ENCODE data around the gene SYCE3.

SYCE3 gene

GRCh38 chr22:50600967-50601668 lies 38.4 kb upstream of the SYCE3 start:
- Histone ChIP-seq H3K4me1 (ENCODE audit: control insufficient read depth, insufficient read depth, low read length) (0 out of 2 replicates have a peak, but pooled peaks cover 4% of the 10 kb centered on the region), H3K4me3 (ENCODE audit: low read length) (peak overlapping the region; percentile 12; the same call in 1 of the 2 replicates), H3K36me3 (ENCODE audit: control insufficient read depth, insufficient read depth, low read length) (no peaks in the 10 kb centered on the region), H3K27ac (ENCODE audit: low read length) (no peak overlapping the region), H3K27me3 (ENCODE audit: control insufficient read depth, insufficient read depth, low read length) (peaks cover 9% of the 10 kb centered on the region; the same call in 1 of the 2 replicates), H3K9me3 (ENCODE audit: control insufficient read depth, insufficient read depth, low read length) (no peaks in the 10 kb centered on the region)
- no CpG with 5 or more reads among the region's 52 CpGs for WGBS (ENCODE audit: insufficient coverage, insufficient read length)
- no peak for DNase-seq (ENCODE audit: low read depth, low spot score)

- H3K4me1 ChIP-seq (ENCODE audit: control insufficient read depth, insufficient read depth, low read length): 0 out of 2 replicates have a peak, but pooled peaks cover 4% of the 10 kb centered on the region
- no peaks in the 10 kb centered on the region for H3K9me3 ChIP-seq (ENCODE audit: control insufficient read depth, insufficient read depth, low read length)
- H3K36me3 ChIP-seq (ENCODE audit: control insufficient read depth, insufficient read depth, low read length): no peaks in the 10 kb centered on the region
- H3K4me3 ChIP-seq (ENCODE audit: low read length): peak within 1 kb of the TSS; percentile 37
- DNase-seq (ENCODE audit: low read depth, low spot score): no peak
- WGBS (ENCODE audit: insufficient coverage, insufficient read length): no CpG with 5 or more reads among the region's 61 CpGs
- H3K27me3 ChIP-seq (ENCODE audit: control insufficient read depth, insufficient read depth, low read length): peaks cover 9% of the 10 kb centered on the region; the same call in 1 of the 2 replicates
- no peak within 1 kb of the TSS for H3K27ac ChIP-seq (ENCODE audit: low read length)
Measured at GRCh38 chr22:50600538-50600937, 37.8 kb upstream of the SYCE3 start, which contains the start of gene MAPK8IP2. Gene MAPK8IP2 (plus strand): TSS chr22:50600793. CDS start chr22:50600819, 26 bp downstream.

GRCh38 chr22:50599816-50600455 lies 37.2 kb upstream of the SYCE3 start:
- no peak overlapping the region for H3K27ac ChIP-seq (ENCODE audit: low read length)
- no peaks in the 10 kb centered on the region for H3K36me3 ChIP-seq (ENCODE audit: control insufficient read depth, insufficient read depth, low read length)
- no peak for DNase-seq (ENCODE audit: low read depth, low spot score)
- H3K4me3 ChIP-seq (ENCODE audit: low read length): peak overlapping the region; percentile 5; the same call in 1 of the 2 replicates
- no peaks in the 10 kb centered on the region for H3K9me3 ChIP-seq (ENCODE audit: control insufficient read depth, insufficient read depth, low read length)
- WGBS (ENCODE audit: insufficient coverage, insufficient read length): no CpG with 5 or more reads among the region's 52 CpGs
- H3K4me1 ChIP-seq (ENCODE audit: control insufficient read depth, insufficient read depth, low read length): 0 out of 2 replicates have a peak, but pooled peaks cover 4% of the 10 kb centered on the region
- H3K27me3 ChIP-seq (ENCODE audit: control insufficient read depth, insufficient read depth, low read length): peaks cover 9% of the 10 kb centered on the region; the same call in 1 of the 2 replicates

DNA sequence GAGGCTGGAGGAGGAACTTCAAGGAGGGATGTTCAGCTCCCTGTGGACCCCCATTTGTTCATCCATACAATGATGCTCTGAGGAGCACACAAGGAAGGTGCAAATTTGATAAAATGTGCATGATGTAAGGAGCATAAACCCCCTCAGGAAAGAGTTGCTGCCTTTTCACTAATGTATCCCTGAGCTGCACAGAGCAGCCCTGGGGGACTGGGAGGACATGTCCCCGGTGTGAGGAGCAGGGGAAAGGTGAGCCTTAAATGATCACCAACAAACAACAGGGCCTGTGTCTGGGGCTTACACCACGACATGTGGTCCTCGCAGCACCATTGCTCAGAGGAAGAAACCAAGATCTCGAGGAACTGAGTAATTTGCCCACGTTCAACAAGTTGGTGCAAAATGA lies 34.4 kb upstream of the SYCE3 start:
- H3K4me3 ChIP-seq (ENCODE audit: low read length): no peak overlapping the region
- H3K27ac ChIP-seq (ENCODE audit: low read length): no peak overlapping the region
- H3K36me3 ChIP-seq (ENCODE audit: control insufficient read depth, insufficient read depth, low read length): no peaks in the 10 kb centered on the region
- H3K4me1 ChIP-seq (ENCODE audit: control insufficient read depth, insufficient read depth, low read length): 0 out of 2 replicates have a peak, but pooled peaks cover 4% of the 10 kb centered on the region
- H3K27me3 ChIP-seq (ENCODE audit: control insufficient read depth, insufficient read depth, low read length): peaks cover 5% of the 10 kb centered on the region; the same call in 1 of the 2 replicates
- no CpG with 5 or more reads among the region's 5 CpGs for WGBS (ENCODE audit: insufficient coverage, insufficient read length)
- DNase-seq (ENCODE audit: low read depth, low spot score): no peak
- no peaks in the 10 kb centered on the region for H3K9me3 ChIP-seq (ENCODE audit: control insufficient read depth, insufficient read depth, low read length)

- peaks cover 3% of the 10 kb centered on the region; the same call in 1 of the 2 replicates for H3K27me3 ChIP-seq (ENCODE audit: control insufficient read depth, insufficient read depth, low read length)
- no CpG with 5 or more reads among the region's 3 CpGs for WGBS (ENCODE audit: insufficient coverage, insufficient read length)
Measured at GRCh38 chr22:50595189-50595588, 32.5 kb upstream of the SYCE3 start.

DNA sequence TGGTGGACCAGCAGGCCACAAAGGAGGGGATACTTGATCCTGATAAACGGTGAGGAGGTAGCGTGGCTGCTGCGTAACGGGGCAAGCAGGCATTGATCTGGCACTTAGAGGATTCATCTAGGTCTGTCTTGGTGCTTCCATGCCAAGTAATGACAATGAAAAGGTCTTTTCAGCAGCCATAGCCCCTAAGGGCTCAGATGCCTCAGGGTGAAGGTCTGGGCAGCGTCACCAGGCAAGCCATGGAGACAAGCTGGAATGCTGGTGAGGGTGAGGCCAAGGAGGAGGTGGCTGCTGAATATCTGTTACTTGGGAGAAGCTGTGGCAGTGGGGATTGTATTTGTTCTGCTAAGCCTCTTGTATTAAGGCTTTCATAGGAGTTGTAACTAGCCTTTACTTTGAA lies 24.7 kb upstream of the SYCE3 start:
- no peak overlapping the region for H3K27ac ChIP-seq (ENCODE audit: low read length)
- H3K36me3 ChIP-seq (ENCODE audit: control insufficient read depth, insufficient read depth, low read length): no peaks in the 10 kb centered on the region
- no peaks in the 10 kb centered on the region for H3K9me3 ChIP-seq (ENCODE audit: control insufficient read depth, insufficient read depth, low read length)
- H3K27me3 ChIP-seq (ENCODE audit: control insufficient read depth, insufficient read depth, low read length): no peaks in the 10 kb centered on the region
- DNase-seq (ENCODE audit: low read depth, low spot score): no peak
- H3K4me3 ChIP-seq (ENCODE audit: low read length): no peak overlapping the region
- no CpG with 5 or more reads among the region's 5 CpGs for WGBS (ENCODE audit: insufficient coverage, insufficient read length)
- H3K4me1 ChIP-seq (ENCODE audit: control insufficient read depth, insufficient read depth, low read length): no peaks in the 10 kb centered on the region

More at GRCh38 chr22:50595189-50595588, 32.5 kb upstream of the SYCE3 start:
- Histone ChIP-seq H3K27ac (ENCODE audit: low read length) (no peak overlapping the region), H3K36me3 (ENCODE audit: control insufficient read depth, insufficient read depth, low read length) (no peaks in the 10 kb centered on the region), H3K9me3 (ENCODE audit: control insufficient read depth, insufficient read depth, low read length) (no peaks in the 10 kb centered on the region), H3K4me3 (ENCODE audit: low read length) (no peak overlapping the region), H3K4me1 (ENCODE audit: control insufficient read depth, insufficient read depth, low read length) (0 out of 2 replicates have a peak, but pooled peaks cover 2% of the 10 kb centered on the region)
- DNase-seq (ENCODE audit: low read depth, low spot score): no peak

DNA sequence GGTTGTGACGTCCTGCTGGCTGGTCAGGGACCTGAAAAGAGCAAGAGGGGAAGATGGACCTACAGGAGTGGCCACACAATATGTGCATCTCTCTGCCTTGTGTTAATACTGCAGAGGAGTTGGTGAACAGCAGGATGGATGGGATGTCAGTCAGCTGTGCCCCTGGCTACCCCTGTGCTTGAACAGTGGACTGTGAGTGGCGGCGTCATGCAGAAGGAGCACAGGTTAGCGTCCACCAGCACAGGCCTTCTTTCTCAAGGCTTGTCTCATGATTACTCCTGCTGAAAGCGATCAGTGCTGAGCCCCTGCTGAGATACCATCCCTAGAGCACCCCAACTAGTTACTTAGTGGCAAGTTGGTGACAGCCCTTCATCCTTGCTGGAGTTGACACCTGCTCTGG lies 23.7 kb upstream of the SYCE3 start:
- no peak for DNase-seq (ENCODE audit: low read depth, low spot score)
- no peaks in the 10 kb centered on the region for H3K27me3 ChIP-seq (ENCODE audit: control insufficient read depth, insufficient read depth, low read length)
- no peak overlapping the region for H3K27ac ChIP-seq (ENCODE audit: low read length)
- no peak overlapping the region for H3K4me3 ChIP-seq (ENCODE audit: low read length)
- no peaks in the 10 kb centered on the region for H3K9me3 ChIP-seq (ENCODE audit: control insufficient read depth, insufficient read depth, low read length)
- H3K4me1 ChIP-seq (ENCODE audit: control insufficient read depth, insufficient read depth, low read length): peaks cover 1% of the 10 kb centered on the region; the same call in 1 of the 2 replicates
- no peaks in the 10 kb centered on the region for H3K36me3 ChIP-seq (ENCODE audit: control insufficient read depth, insufficient read depth, low read length)
- WGBS (ENCODE audit: insufficient coverage, insufficient read length): no CpG with 5 or more reads among the region's 5 CpGs

GRCh38 chr22:50585781-50586180 lies 23.1 kb upstream of the SYCE3 start:
- H3K27ac ChIP-seq (ENCODE audit: low read length): no peak overlapping the region
- no CpG with 5 or more reads among the region's 8 CpGs for WGBS (ENCODE audit: insufficient coverage, insufficient read length)
- H3K4me1 ChIP-seq (ENCODE audit: control insufficient read depth, insufficient read depth, low read length): peaks cover 1% of the 10 kb centered on the region; the same call in 1 of the 2 replicates
- H3K9me3 ChIP-seq (ENCODE audit: control insufficient read depth, insufficient read depth, low read length): no peaks in the 10 kb centered on the region
- no peaks in the 10 kb centered on the region for H3K27me3 ChIP-seq (ENCODE audit: control insufficient read depth, insufficient read depth, low read length)
- no peak overlapping the region for H3K4me3 ChIP-seq (ENCODE audit: low read length)
- no peaks in the 10 kb centered on the region for H3K36me3 ChIP-seq (ENCODE audit: control insufficient read depth, insufficient read depth, low read length)
- DNase-seq (ENCODE audit: low read depth, low spot score): no peak

- WGBS (ENCODE audit: insufficient coverage, insufficient read length): no CpG with 5 or more reads among the region's 3 CpGs
Measured at GRCh38 chr22:50585238-50585637, 22.5 kb upstream of the SYCE3 start.

More at GRCh38 chr22:50585238-50585637, 22.5 kb upstream of the SYCE3 start:
- Histone ChIP-seq H3K36me3 (ENCODE audit: control insufficient read depth, insufficient read depth, low read length) (no peaks in the 10 kb centered on the region), H3K4me3 (ENCODE audit: low read length) (no peak overlapping the region), H3K27me3 (ENCODE audit: control insufficient read depth, insufficient read depth, low read length) (no peaks in the 10 kb centered on the region), H3K27ac (ENCODE audit: low read length) (no peak overlapping the region), H3K4me1 (ENCODE audit: control insufficient read depth, insufficient read depth, low read length) (peaks cover 1% of the 10 kb centered on the region; the same call in 1 of the 2 replicates), H3K9me3 (ENCODE audit: control insufficient read depth, insufficient read depth, low read length) (no peaks in the 10 kb centered on the region)
- DNase-seq (ENCODE audit: low read depth, low spot score): no peak
